Fibroblast of lung (primary cell): ENCODE data around the gene ZSWIM1. TPM values are rescaled to one million over a fixed set of nuclear protein-coding genes. Genes with fewer than 3 reads are reported as not detected.

Experiments
- DNase-seq, 2 donors: peaks; one replicate each; pipeline versions ENCODE4 v3.0.0 to v3.0.0-alpha.2; 2010; ENCODE audit warnings: low read depth in 2 of 2
- H2AFZ ChIP-seq: 2 replicates; pipeline ENCODE4 v1.5.1; 2012; ENCODE audit warnings: low read length, control low read depth, inconsistent platforms
- H3K27ac ChIP-seq: 2 replicates; pipeline ENCODE4 v1.5.1; 2011; ENCODE audit warnings: low read length, control low read depth; ENCODE audit not compliant: insufficient read depth
- H3K27me3 ChIP-seq: 2 replicates; pipeline ENCODE4 v1.5.1; 2011; ENCODE audit warnings: mild to moderate bottlenecking, low read length; ENCODE audit not compliant: control insufficient read depth, insufficient read depth
- H3K36me3 ChIP-seq: 2 replicates; pipeline ENCODE4 v1.5.1; 2011; ENCODE audit warnings: low read length; ENCODE audit not compliant: control insufficient read depth, insufficient read depth
- H3K4me1 ChIP-seq: 2 replicates; pipeline ENCODE4 v1.5.1; 2011; ENCODE audit warnings: low read length; ENCODE audit not compliant: control insufficient read depth, insufficient read depth; ENCODE audit errors: extremely low read depth
- H3K4me2 ChIP-seq: 2 replicates; pipeline ENCODE4 v1.5.1; 2011; ENCODE audit warnings: low read length, control low read depth; ENCODE audit not compliant: insufficient read depth; ENCODE audit errors: extremely low read depth
- H3K4me3 ChIP-seq, 4 experiments: fragments of 200-600 bp in 1 of 4; sonication (generic) in 1 of 4; replicated peaks in 1 of 4; 2 replicates each; pipeline ENCODE4 v1.5.1; 2011 to 2016; ENCODE audit warnings: low read length in 4 of 4, low read depth in 3 of 4, mild to moderate bottlenecking in 3 of 4, control low read depth in 2 of 4, inconsistent platforms in 1 of 4, mixed read lengths in 1 of 4; ENCODE audit not compliant: insufficient read depth in 1 of 4; ENCODE audit errors: control extremely low read depth in 1 of 4
- H3K79me2 ChIP-seq: 2 replicates; pipeline ENCODE4 v1.5.1; 2012; ENCODE audit warnings: mild to moderate bottlenecking, low read length, inconsistent platforms; ENCODE audit not compliant: control insufficient read depth, insufficient read depth
- H3K9ac ChIP-seq: 2 replicates; pipeline ENCODE4 v1.5.1; 2011; ENCODE audit warnings: mild to moderate bottlenecking, low read length, control low read depth; ENCODE audit not compliant: insufficient read depth
- H3K9me3 ChIP-seq: 2 replicates; pipeline ENCODE4 v1.5.1; 2012; ENCODE audit warnings: low read depth, low read length; ENCODE audit not compliant: control insufficient read depth, insufficient read depth
- H4K20me1 ChIP-seq: 2 replicates; pipeline ENCODE4 v1.5.1; 2011; ENCODE audit warnings: low read length; ENCODE audit not compliant: control insufficient read depth, insufficient read depth; ENCODE audit errors: extremely low read depth
- EZH2 ChIP-seq: IDR thresholded peaks from 2 replicates; pipeline ENCODE4 v1.5.1; 2012; ENCODE audit warnings: low read length, control low read depth, mild to moderate bottlenecking; ENCODE audit errors: missing control alignments
- polyA plus RNA-seq, 2 donors: library from polyadenylated mRNA; depleted of rRNA in 1 of 2; stranded (reverse) in 1 of 2; unstranded in 1 of 2; fragments of >200 nt; gene quantifications; 2 replicates each; pipeline ENCODE4 v1.2.1, GENCODE V29; 2011 to 2012; ENCODE audit warnings: missing spikeins in 1 of 2
- total RNA-seq: library from RNA; depleted of rRNA; stranded (reverse); fragments of >200 nt; gene quantifications from 2 replicates; pipeline ENCODE4 v1.2.1, GENCODE V29; 2014
- TF ChIP-seq, protein P1 (sequence below), 2 donors: IDR thresholded peaks in 1 of 2; conservative IDR thresholded peaks in 1 of 2; 1 replicate in 1 of 2; 2 replicates in 1 of 2; pipeline ENCODE4 v1.5.1; 2011 to 2012; ENCODE audit warnings: low read length in 2 of 2, control low read depth in 1 of 2, inconsistent platforms in 1 of 2, low read depth in 1 of 2, mild to moderate bottlenecking in 1 of 2

ZSWIM1 gene
- total and polyA plus RNA-seq, 2 donors (not counting 1 experiment from before 2014, with no cell fraction given): 3.4 to 4.5 TPM

DNA sequence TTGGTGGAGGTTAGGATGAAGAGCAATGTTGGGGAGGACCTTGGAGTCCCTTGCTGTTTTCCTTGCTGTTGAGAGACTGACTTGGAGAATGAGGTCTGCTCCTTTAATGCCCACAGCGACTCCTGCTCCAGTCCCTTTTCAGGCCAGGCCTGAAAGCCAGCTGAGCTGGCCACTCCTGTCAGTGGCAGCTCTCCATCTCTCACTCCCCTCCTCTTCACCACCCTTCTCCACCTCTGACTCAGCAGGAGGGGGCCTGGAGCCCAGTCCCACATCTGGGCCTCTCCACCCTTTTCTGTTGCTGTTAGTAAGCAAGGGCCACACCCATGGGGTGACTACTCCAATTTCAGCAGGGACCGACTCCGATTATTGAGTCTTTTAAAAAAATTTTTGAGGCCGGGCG, 45.2 kb upstream of the ZSWIM1 start:
- Histone ChIP-seq H2AFZ (no peak overlapping the region), H4K20me1 (no peaks in the 10 kb centered on the region), H3K4me3 (peak overlapping the region; percentile 71 to 90 (median 79)), H3K27me3 (no peaks in the 10 kb centered on the region), H3K27ac (peak overlapping the region; percentile 90), H3K4me1 (peaks cover 21% of the 10 kb centered on the region), H3K79me2 (peaks cover 17% of the 10 kb centered on the region), H3K9ac (no peak overlapping the region), H3K9me3 (no peaks in the 10 kb centered on the region), H3K4me2 (peak overlapping the region; percentile 95), H3K36me3 (peaks cover 7% of the 10 kb centered on the region)
- TF ChIP-seq EZH2: no peak
- TF ChIP-seq, protein P1, sequence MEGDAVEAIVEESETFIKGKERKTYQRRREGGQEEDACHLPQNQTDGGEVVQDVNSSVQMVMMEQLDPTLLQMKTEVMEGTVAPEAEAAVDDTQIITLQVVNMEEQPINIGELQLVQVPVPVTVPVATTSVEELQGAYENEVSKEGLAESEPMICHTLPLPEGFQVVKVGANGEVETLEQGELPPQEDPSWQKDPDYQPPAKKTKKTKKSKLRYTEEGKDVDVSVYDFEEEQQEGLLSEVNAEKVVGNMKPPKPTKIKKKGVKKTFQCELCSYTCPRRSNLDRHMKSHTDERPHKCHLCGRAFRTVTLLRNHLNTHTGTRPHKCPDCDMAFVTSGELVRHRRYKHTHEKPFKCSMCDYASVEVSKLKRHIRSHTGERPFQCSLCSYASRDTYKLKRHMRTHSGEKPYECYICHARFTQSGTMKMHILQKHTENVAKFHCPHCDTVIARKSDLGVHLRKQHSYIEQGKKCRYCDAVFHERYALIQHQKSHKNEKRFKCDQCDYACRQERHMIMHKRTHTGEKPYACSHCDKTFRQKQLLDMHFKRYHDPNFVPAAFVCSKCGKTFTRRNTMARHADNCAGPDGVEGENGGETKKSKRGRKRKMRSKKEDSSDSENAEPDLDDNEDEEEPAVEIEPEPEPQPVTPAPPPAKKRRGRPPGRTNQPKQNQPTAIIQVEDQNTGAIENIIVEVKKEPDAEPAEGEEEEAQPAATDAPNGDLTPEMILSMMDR (conservative IDR thresholded peaks at IDR 0.05 in 1 of 2, IDR thresholded peaks at IDR 0.05 in 1 of 2; ENCODE audit: low read depth in 1 of 2, low read length in 2 of 2): no peak
- peak; percentile 66 to 91 for DNase-seq

DNA sequence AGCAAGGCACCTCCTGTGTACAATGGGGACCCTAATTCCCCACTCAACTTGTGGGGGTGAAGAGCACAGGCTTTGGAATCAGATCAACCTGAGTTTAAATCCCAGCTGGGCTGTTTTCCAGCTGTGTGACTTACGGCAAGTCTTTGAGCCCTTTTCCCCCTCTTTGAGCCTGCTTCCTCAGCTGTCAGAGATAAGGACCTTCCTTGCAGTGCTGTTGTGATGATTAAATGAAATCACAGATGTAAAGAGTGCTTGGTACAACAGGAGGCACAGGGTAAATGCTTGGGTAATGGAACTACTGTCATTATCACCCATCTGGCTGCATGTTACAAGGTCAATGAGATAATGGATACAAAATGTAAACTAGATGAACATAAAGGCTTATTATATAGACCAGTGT, 44.2 kb upstream of the ZSWIM1 start:
- peaks cover 13% of the 10 kb centered on the region for H3K36me3 ChIP-seq
- H2AFZ ChIP-seq: no peak overlapping the region
- DNase-seq: peak; percentile 35 to 42
- H3K27ac ChIP-seq: peak overlapping the region; percentile 1
- H3K9me3 ChIP-seq: no peaks in the 10 kb centered on the region
- H3K9ac ChIP-seq: no peak overlapping the region
- H3K27me3 ChIP-seq: no peaks in the 10 kb centered on the region
- peaks cover 17% of the 10 kb centered on the region for H3K79me2 ChIP-seq
- TF ChIP-seq, protein P1 (conservative IDR thresholded peaks at IDR 0.05 in 1 of 2, IDR thresholded peaks at IDR 0.05 in 1 of 2; ENCODE audit: low read depth in 1 of 2, low read length in 2 of 2): no peak
- TF ChIP-seq EZH2: no peak
- H3K4me2 ChIP-seq: peak overlapping the region; percentile 20
- H4K20me1 ChIP-seq: no peaks in the 10 kb centered on the region
- H3K4me1 ChIP-seq: peaks cover 21% of the 10 kb centered on the region
- H3K4me3 ChIP-seq: peak overlapping the region in 2 of 4 experiments; percentile 20 to 49

DNA sequence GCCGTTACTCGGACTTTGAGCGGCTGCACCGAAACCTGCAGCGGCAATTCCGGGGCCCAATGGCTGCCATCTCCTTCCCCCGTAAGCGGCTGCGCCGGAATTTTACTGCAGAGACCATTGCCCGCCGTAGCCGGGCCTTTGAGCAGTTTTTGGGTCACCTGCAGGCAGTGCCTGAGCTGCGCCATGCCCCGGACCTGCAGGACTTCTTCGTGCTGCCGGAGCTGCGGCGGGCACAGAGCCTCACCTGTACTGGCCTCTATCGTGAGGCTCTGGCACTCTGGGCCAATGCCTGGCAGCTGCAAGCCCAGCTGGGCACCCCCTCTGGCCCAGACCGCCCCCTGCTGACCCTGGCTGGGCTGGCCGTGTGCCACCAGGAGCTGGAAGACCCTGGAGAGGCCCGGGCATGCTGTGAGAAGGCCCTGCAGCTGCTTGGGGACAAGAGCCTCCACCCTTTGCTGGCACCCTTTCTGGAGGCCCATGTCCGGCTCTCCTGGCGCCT, 40.3 kb upstream of the ZSWIM1 start:
- Histone ChIP-seq H3K27ac (no peak overlapping the region), H3K9ac (no peak overlapping the region), H3K4me1 (peaks cover 7% of the 10 kb centered on the region), H3K79me2 (peaks cover 2% of the 10 kb centered on the region), H4K20me1 (no peaks in the 10 kb centered on the region), H3K36me3 (peaks cover 24% of the 10 kb centered on the region), H3K4me2 (no peak overlapping the region), H3K4me3 (no peak overlapping the region), H3K27me3 (no peaks in the 10 kb centered on the region), H3K9me3 (no peaks in the 10 kb centered on the region), H2AFZ (no peak overlapping the region)
- TF ChIP-seq, protein P1 (conservative IDR thresholded peaks at IDR 0.05 in 1 of 2, IDR thresholded peaks at IDR 0.05 in 1 of 2; ENCODE audit: low read depth in 1 of 2, low read length in 2 of 2): no peak
- TF ChIP-seq EZH2: no peak
- DNase-seq: no peak
